ENCODE measurements around the gene CD86.

The CD86 gene

GRCh38 chr3:122092460-122093165 is 37.5 kb downstream of the CD86 start:
- no peak for DNase-seq (ENCODE audit: low read depth in 2 of 2)

DNA sequence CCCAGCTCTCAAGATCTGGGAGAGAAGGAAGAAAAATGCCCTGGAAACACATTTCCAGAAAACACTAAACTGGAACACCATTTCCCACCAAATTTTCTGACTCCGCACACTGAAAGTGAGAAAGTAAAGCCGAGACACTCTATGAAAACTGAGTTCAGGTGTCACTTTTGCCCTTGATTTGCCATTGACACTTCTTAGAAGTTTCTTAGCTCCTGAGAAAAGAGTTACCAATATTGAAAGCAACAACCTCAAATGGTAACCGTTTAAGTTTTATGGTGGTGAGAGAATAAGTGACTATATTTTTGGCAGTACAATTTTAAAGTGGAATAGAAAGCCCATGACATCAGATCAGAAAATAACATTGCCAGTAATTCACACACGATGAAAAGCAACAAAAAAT is 39.0 kb downstream of the CD86 start:
- no peak for DNase-seq (ENCODE audit: low read depth in 2 of 2)

DNA sequence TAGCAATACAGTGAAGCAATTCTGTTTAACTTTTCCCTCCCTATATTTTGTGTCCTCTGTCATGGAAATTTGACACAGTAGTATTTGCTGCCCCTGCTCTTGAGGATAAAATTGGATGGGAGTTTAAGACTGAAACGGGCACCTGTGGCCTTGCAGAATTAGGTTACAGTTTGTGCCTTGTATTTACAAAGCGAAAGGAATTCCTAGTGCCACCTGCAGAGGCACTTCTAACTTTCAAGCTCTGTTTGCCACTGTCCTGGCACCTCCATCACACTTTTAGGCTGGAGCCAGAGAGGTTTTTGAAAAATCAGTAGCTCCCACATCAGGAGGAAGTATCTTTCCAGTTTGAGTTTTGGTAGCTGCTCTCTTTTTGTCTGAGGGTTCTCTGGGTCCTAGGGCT is 39.5 kb downstream of the CD86 start:
- DNase-seq (ENCODE audit: low read depth in 2 of 2), result no peak

DNA sequence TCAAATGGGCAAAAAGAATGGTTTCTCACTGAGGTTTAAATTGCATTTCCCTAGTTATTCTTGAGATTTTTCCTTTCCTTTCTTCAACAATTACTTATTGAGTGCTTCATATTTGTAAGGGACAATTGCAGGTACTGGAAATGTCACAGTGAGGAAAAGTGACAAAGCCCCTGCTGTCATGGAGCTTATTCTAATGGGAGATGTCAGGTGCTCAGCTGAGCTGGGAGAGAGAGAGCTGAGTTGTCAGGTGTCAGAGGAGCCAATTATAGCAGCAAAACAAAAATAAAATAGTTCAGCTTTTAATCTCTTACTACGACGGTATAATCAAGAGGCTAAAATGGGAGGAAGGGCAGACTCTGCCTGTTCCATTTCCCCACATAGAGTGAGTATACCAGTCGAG is 42.0 kb downstream of the CD86 start:
- DNase-seq (ENCODE audit: low read depth in 2 of 2), result no peak

DNA sequence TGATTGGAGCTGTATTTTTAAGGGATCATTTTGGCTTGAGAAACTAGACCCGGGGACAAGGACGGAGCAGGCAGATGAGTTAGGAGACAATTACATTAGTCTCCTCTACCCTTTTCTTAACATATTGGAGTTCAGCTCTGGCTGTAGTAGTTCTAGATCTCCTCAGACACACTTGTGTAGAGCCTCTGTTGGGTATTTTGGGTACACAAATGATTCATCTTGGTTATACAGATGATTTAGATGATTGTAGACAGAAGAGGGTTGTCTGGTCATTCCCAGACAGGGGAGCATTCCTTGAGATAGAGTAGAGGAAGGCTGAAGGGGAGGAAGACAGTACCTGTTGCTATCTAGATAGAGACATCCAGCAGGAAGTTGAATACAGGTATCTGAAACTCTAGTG is 43.4 kb downstream of the CD86 start:
- DNase-seq (ENCODE audit: low read depth in 2 of 2), result no peak

- no peak for DNase-seq (ENCODE audit: low read depth in 2 of 2)
These were observed 44.1 kb downstream of the CD86 start for GRCh38 chr3:122099255-122099654.

DNA sequence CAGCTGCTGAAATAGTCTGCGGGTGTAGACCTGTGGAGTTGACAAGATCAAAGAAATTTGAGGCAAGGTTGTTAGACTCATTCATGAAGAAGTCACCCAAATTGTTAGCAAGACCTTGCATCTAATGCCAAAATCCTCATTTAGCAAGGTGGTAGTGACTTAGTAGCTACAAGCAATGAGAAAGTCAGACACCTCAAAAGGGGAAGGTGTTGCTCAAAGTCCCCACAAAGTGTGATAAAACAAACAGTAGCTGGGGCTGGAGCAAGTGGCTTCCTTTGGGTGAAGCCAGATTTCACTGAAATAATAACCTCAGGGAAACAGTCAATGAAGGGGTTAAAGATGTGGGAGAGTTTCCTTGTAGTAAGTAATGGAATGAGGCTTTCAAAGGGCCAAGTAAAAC is 44.9 kb downstream of the CD86 start:
- DNase-seq (ENCODE audit: low read depth in 2 of 2), result no peak

DNA sequence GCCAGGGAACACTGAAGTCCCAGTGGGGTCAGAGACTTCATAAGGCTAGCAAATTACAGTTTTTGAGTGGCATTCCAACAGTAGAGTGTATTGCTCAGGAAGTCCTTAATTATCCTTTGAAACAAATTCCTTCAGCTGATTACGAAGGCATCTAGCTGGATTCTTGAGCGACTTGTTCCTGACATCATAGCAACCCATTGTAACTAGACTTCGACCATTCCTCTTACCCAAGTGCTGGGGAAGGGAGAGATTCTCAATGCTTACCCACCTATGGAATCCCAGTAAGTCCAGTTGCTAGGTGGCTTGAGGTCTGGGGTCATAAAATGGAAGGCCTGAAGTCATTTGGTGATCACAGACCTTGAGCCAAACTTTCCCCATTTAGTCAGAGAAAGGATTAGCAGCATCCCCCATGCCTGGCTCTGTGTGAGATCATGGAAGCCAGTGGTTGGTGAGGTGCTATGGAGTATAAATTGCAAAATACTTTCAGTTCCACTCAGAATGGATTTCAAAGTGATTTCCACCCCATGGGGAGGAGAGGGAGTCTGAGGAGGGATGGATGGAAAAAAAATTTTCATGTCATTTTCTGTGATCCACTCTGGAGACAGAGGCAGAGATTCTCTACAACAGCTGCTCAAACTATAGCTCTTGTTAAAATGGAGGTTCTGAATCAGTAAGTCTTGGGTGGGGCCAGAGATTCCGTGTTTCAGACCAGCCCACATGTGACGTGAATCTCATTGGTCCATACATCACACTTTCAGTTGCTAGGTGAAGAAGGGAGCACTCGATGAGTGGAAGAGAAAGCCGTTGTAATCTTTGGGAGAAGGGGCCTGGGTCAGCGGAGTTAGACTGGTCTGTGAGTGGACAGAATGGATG is 45.7 kb downstream of the CD86 start:
- DNase-seq (ENCODE audit: low read depth in 2 of 2), result no peak

DNA sequence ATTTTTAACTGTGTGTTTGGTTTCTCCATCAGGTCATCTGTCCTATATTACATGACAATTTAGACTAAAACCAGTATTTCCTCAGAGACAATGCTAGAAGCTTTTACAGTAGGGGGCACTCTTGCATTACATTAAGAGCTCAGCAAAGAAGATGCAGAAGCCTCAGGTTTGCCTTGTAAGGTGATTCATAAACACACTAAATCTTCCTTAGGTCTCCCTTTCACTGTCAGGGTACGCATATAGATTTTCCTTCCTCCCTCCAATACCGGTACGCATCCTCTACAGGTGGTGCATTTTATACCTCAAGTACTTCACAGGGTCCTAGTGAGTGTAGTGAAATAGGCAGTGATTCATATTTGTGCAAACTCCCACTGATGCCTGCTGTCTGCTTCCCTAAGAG is 46.5 kb downstream of the CD86 start:
- DNase-seq (ENCODE audit: low read depth in 2 of 2), result no peak

GRCh38 chr3:122102191-122102935 is 47.2 kb downstream of the CD86 start:
- no peak for DNase-seq (ENCODE audit: low read depth in 2 of 2)

DNA sequence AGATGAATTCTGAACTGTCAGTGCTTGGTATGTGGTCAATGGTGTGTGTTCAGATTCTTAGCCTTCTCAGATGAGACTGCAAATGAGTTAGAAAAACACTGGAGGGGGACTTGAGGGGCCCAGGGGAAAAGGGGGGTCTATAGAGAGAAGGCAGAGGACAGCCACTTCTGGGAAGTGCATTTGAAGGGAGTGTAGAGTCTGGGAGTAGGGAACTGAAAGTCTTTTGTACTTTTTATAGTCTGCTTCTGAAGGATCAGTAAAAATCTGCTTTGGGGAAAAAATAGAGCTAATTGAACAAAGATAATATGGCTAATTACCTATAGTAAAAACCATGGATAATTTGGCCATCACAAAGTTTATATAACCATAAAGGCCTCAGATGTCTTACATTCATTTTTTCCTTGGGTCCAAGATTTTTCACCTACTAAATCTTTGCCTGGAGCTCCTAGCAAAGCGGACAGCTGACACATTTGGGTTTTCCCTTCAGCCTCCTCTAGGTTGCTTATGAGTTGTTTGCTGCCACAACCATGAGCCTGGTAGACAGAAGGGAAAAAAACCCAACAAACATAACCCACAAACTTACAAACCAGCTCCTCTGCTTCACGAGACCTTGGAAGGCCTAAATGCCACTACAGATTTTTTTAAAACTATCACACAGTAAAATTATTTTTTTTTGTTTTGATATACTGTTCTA is 48.8 kb downstream of the CD86 start:
- no peak for DNase-seq (ENCODE audit: low read depth in 2 of 2)

- no peak for DNase-seq (ENCODE audit: low read depth in 2 of 2)
These were observed 49.5 kb downstream of the CD86 start for GRCh38 chr3:122104515-122105194.

DNA sequence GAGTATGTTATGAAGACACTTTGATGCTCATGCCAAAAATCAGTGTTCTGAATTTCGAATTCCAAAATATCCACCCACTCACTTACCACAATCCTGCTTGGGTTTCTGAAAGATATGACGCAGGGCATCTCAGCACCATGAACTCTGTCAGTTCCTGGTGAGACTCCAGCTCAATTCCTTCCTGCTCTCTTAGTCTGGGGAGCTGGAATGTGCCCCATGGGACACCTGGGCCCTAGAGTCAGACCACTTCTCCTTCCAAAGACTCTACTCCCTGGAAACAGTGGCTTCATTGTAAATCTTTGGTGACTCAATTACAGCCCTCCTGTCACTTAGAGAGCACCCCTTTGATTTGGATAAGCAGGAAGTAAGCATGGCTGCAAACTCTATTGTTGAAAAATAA is 50.5 kb downstream of the CD86 start:
- DNase-seq (ENCODE audit: low read depth in 2 of 2), result no peak

- DNase-seq (ENCODE audit: low read depth in 2 of 2), result no peak
These were observed 52.0 kb downstream of the CD86 start for GRCh38 chr3:122107171-122107570.

- DNase-seq (ENCODE audit: low read depth in 2 of 2), result no peak
These were observed 56.8 kb downstream of the CD86 start for GRCh38 chr3:122111974-122112373.

DNA sequence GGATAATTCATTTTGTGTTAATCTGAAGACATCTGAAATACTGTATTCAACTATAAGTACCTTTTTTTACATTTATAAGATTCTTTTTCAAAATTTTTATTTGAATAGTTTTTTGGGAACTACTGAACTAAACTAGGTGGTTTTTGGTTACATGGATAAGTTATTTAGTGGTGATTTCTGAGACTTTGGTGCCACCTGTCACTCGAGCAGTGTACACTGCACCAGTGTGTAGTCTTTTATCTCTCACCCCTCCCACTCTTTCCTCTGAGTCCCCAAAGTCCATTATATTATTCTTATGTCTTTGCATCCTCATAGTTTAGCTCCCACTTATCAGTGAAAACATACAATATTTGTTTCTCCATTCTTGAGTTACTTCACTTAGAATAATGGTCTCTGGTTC is 57.6 kb downstream of the CD86 start:
- no peak for DNase-seq (ENCODE audit: low read depth in 2 of 2)

- no peak for DNase-seq (ENCODE audit: low read depth in 2 of 2)
These were observed 68.7 kb downstream of the CD86 start for GRCh38 chr3:122123850-122124249.

DNA sequence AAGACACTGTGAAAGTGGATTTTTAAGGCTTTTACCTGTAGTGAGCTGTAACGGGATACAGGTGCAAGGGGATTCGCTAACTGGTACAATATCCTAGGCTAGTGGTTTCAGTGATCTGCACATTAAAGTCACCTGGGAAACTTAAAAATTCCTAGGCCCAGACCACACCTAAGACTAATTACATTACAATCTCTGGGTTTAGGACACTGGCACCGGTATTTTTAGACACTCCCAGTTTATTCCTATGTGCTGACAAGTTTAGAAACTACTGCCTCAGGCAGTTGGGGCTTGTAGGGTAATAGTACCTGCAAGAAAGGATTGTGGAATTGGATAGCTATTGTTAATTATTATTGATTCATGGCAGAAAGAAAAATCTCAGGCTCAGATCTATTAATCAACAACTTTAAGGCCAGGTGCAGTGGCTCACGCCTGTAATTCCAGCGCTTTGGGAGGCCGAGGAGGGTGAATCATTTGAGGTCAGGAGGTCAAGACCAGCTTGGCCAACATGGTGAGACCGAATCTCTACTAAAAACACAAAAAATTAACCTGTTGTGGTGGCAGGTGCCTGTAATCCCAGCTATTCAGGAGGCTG is 77.9 kb downstream of the CD86 start:
- no peak for DNase-seq (ENCODE audit: low read depth in 2 of 2)

DNA sequence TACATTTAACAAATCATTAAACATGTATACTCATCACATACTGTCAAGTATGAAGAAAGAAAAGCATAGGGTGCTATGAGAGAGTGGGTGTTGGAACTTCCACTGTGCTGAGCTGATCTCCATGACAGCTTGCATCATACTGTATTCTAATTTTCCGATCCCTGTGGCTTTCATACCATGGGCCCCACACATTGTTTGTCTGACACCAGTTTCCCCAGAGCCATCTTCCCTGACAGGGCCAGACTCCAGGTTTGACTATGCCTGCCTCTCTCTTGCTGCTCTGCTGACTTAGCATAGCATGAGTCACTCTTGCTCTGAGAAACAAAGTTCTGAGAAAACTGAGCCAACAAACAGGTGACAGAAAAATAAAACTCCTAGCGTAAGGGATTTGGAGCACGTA is 91.3 kb downstream of the CD86 start:
- no peak for DNase-seq (ENCODE audit: low read depth in 2 of 2)

- DNase-seq (ENCODE audit: low read depth in 2 of 2), result no peak
These were observed 93.9 kb downstream of the CD86 start for GRCh38 chr3:122148941-122149627.

Measured in stimulated activated CD8-positive, alpha-beta memory T cell treated with anti-CD3 and anti-CD28 coated beads, Interleukin-15, amount 100 ng/mL, for 4 hours (primary cell).